Panc1 (cell line): ENCODE data around the gene ADD1.

ENCODE experiments used
- POLR2AphosphoS5 ChIP-seq: IDR thresholded peaks from 2 replicates; pipeline ENCODE4 v1.6.1; 2012; ENCODE audit warnings: mild to moderate bottlenecking, low read depth, low read length, moderate library complexity
- TCF7L2 ChIP-seq: IDR thresholded peaks from 2 replicates; pipeline ENCODE4 v1.6.1; 2011; ENCODE audit warnings: mild to moderate bottlenecking, low read depth, low read length, inconsistent platforms
- TF ChIP-seq, protein P1 (sequence below), 2 experiments: IDR thresholded peaks; 2 replicates each; pipeline ENCODE4 v1.6.1; 2011 to 2012; ENCODE audit warnings: low read depth in 2 of 2, control low read depth in 1 of 2, low read length in 1 of 2, mild to moderate bottlenecking in 1 of 2, moderate library complexity in 1 of 2; ENCODE audit not compliant: insufficient read depth in 1 of 2
- TF ChIP-seq, protein P2 (sequence below): fragments of 450-650 bp; IDR thresholded peaks from 2 replicates; pipeline ENCODE4 v1.5.1; 2017; ENCODE audit warnings: mild to moderate bottlenecking

DNA sequence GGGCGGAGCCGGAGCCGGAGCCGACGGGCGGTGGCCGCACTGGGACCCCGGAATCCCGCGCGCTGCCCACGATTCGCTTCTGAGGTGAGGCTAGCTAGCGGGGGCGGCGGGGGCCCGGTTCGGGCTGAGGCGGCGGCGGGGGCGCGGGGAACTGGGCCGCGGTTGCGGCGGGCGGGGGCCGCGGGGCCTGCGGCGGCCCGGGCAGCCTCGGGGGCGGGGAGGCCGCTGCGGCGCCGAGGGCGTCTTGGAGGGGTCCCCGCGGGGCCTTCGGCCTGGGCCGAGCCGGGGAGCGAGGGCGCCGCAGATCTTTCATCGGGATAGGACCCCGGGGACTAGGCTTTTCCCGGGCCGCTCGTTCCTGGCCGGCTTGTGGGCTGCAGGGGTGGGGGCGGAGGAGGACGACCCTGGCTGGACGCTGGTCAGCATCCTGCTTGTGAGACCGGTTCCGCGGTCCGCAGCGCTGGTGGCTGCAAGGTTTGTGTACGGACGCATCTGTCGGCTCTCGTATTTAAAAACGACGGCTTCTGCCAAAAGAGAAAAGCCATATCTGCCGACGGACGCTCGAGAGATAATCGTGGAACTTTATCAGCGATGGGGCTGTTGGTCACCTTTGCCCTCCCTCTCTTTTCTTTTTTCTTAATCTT is 419 bp downstream of the ADD1 start:
- TF ChIP-seq, protein P1, sequence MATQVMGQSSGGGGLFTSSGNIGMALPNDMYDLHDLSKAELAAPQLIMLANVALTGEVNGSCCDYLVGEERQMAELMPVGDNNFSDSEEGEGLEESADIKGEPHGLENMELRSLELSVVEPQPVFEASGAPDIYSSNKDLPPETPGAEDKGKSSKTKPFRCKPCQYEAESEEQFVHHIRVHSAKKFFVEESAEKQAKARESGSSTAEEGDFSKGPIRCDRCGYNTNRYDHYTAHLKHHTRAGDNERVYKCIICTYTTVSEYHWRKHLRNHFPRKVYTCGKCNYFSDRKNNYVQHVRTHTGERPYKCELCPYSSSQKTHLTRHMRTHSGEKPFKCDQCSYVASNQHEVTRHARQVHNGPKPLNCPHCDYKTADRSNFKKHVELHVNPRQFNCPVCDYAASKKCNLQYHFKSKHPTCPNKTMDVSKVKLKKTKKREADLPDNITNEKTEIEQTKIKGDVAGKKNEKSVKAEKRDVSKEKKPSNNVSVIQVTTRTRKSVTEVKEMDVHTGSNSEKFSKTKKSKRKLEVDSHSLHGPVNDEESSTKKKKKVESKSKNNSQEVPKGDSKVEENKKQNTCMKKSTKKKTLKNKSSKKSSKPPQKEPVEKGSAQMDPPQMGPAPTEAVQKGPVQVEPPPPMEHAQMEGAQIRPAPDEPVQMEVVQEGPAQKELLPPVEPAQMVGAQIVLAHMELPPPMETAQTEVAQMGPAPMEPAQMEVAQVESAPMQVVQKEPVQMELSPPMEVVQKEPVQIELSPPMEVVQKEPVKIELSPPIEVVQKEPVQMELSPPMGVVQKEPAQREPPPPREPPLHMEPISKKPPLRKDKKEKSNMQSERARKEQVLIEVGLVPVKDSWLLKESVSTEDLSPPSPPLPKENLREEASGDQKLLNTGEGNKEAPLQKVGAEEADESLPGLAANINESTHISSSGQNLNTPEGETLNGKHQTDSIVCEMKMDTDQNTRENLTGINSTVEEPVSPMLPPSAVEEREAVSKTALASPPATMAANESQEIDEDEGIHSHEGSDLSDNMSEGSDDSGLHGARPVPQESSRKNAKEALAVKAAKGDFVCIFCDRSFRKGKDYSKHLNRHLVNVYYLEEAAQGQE (IDR thresholded peaks at IDR 0.05; ENCODE audit: insufficient read depth in 1 of 2, low read depth in 2 of 2, low read length in 1 of 2), result no peak
- TF ChIP-seq, protein P2, sequence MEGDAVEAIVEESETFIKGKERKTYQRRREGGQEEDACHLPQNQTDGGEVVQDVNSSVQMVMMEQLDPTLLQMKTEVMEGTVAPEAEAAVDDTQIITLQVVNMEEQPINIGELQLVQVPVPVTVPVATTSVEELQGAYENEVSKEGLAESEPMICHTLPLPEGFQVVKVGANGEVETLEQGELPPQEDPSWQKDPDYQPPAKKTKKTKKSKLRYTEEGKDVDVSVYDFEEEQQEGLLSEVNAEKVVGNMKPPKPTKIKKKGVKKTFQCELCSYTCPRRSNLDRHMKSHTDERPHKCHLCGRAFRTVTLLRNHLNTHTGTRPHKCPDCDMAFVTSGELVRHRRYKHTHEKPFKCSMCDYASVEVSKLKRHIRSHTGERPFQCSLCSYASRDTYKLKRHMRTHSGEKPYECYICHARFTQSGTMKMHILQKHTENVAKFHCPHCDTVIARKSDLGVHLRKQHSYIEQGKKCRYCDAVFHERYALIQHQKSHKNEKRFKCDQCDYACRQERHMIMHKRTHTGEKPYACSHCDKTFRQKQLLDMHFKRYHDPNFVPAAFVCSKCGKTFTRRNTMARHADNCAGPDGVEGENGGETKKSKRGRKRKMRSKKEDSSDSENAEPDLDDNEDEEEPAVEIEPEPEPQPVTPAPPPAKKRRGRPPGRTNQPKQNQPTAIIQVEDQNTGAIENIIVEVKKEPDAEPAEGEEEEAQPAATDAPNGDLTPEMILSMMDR, result no peak
- TF ChIP-seq TCF7L2 (no peak), POLR2AphosphoS5 (no peak)
